GM12872 (cell line): ENCODE results near the gene MRPL37.

Experiments
- CTCF ChIP-seq: IDR thresholded peaks from 3 replicates; pipeline ENCODE4 v1.5.1; 2011; ENCODE audit warnings: low read depth, mild to moderate bottlenecking, low read length, moderate library complexity; ENCODE audit not compliant: insufficient read depth

MRPL37 gene

GRCh38 chr1:54190526-54190925, 9.4 kb upstream of the MRPL37 start:
- no peak for TF ChIP-seq CTCF

- no peak for TF ChIP-seq CTCF
Measured at GRCh38 chr1:54191525-54191924, 8.4 kb upstream of the MRPL37 start.

GRCh38 chr1:54193453-54193852, 6.5 kb upstream of the MRPL37 start:
- no peak for TF ChIP-seq CTCF

- TF ChIP-seq CTCF, result no peak
Measured at GRCh38 chr1:54199151-54199764, 709 bp upstream of the MRPL37 start.

GRCh38 chr1:54200519-54200997, 591 bp downstream of the MRPL37 start:
- no peak for TF ChIP-seq CTCF

GRCh38 chr1:54204199-54204598, 4.2 kb downstream of the MRPL37 start:
- TF ChIP-seq CTCF, result no peak

- no peak for TF ChIP-seq CTCF
Measured at GRCh38 chr1:54207287-54207686, 7.3 kb downstream of the MRPL37 start.

- TF ChIP-seq CTCF, result no peak
Measured at GRCh38 chr1:54212872-54213271, 12.9 kb downstream of the MRPL37 start.
